22Rv1 (cell line): ENCODE measurements around the gene ATP8B1.

Experiments used
- H3K27ac ChIP-seq: fragments of 450-650 bp; 2 replicates; pipeline ENCODE4 v1.5.1; 2017
- CTCF ChIP-seq: fragments of 450-650 bp; IDR thresholded peaks from 2 replicates; pipeline ENCODE4 v1.5.1; 2017; ENCODE audit warnings: mild to moderate bottlenecking
- ZFX ChIP-seq: fragments of 450-650 bp; IDR thresholded peaks from 2 replicates; pipeline ENCODE4 v1.6.1; 2017; ENCODE audit warnings: antibody characterized with exemption, borderline replicate concordance

The ATP8B1 gene

DNA sequence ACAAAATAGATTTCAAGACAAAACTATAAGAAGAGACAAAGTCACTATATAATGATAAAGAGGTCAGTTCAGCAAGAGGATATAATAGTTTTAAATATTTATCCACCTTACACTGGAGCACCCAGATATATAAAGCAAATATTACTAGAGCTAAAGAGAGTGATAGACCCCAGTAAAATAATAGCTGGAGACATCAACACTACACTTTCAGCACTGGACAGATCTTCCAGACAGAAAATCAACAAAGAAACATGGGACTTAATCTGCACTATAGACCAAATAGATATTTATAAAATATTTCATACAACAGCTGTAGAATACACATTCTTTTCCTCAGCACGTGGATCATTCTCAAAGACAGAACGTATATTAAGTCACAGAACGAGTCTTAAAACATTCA is 86.6 kb downstream of the ATP8B1 start:
- no peak overlapping the region for H3K27ac ChIP-seq
- TF ChIP-seq CTCF (no peak), ZFX (no peak)

DNA sequence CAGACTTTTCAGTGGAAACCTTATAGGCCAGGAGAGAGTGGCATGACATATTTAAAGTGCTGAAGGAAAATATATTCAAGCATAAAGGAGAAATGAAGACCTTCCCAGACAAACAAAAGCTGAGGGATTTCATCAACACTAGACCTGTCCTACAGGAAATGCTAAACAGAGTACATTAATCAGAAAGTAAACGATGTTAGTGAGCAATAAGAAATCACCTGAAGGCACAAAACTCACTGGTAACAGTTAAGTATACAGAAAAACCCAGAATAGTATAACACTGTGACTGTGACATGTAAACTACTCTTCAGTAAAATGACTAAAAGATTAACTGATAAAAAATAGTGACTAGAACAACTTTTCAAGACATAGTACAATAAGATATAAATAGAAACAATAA is 87.4 kb downstream of the ATP8B1 start:
- no peak for TF ChIP-seq CTCF
- TF ChIP-seq ZFX = no peak
- peak overlapping the region; percentile 34 for H3K27ac ChIP-seq

GRCh38 chr18:57715073-57715472 is 88.0 kb downstream of the ATP8B1 start:
- peak overlapping the region; percentile 34 for H3K27ac ChIP-seq
- TF ChIP-seq ZFX (no peak), CTCF (no peak)

GRCh38 chr18:57710226-57710625 is 92.9 kb downstream of the ATP8B1 start:
- no peak for TF ChIP-seq CTCF
- TF ChIP-seq ZFX = no peak

GRCh38 chr18:57709335-57709734 is 93.8 kb downstream of the ATP8B1 start:
- no peak overlapping the region for H3K27ac ChIP-seq
- no peak for TF ChIP-seq CTCF
- no peak for TF ChIP-seq ZFX

More at GRCh38 chr18:57710226-57710625, 92.9 kb downstream of the ATP8B1 start:
- H3K27ac ChIP-seq = no peak overlapping the region

GRCh38 chr18:57708288-57708687 is 94.8 kb downstream of the ATP8B1 start:
- no peak overlapping the region for H3K27ac ChIP-seq
- TF ChIP-seq CTCF (no peak), ZFX (no peak)

- peak overlapping the region; percentile 69 for H3K27ac ChIP-seq
- no peak for TF ChIP-seq ZFX
Observed at GRCh38 chr18:57705832-57706595, 97.1 kb downstream of the ATP8B1 start.

DNA sequence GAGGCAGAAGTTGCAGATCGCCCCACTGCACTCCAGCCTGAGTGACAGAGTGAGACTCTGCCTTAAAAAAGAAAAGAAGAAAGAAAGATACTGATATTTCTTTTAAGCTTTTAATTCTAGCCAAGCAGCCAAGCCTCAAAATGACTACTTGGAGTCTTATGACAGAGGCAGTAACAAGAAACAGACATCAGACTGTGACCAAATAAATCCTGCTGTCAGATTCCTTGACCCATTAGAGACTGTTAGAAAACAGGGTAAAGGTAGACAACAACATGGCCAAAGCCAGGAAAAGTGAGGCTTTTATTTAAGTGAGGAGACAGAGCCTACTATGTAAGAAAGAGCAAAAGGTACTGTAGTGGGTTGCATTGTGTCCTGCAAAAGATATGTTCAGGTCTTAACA is 98.1 kb downstream of the ATP8B1 start:
- no peak for TF ChIP-seq ZFX
- H3K27ac ChIP-seq = peak overlapping the region; percentile 69
